RPMI8226 (cell line): ENCODE results near the gene HDAC11.
"Not testable (repeated sequence)": the region's sequence is repeated elsewhere in the genome, so short reads cannot be mapped to it uniquely, and the experiment has no call there.

Experiments
- DNase-seq: peaks from one replicate; pipeline ENCODE4 v3.0.0-alpha.2; 2015

HDAC11 gene

DNA sequence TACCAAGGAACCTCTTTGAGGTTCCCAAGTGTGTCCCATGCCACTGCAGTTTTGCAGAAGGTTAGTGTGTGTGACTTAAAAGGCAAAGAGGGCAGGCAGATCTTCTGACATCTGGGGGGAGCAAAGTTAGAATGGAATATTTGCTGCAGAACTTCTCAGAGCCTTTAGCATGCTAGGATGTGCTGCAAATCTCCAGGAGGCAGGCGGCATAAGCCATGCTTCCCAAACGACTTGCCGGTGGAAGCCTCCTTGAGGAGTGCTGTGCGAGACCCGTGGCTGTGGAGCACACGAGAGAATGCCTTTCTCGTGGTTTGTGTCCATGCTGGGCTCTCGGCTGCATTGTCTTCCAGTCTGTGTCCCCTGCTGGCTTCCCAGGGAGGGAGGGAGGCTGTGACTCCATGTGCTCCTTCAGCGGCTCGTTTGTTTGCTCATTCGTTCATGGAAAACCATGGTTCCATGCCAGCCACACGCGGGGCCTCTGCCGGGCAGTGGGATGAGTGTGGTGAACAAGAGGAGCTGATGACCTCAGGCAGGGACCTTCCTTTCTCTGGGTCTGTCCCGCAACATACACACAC is 13.8 kb downstream of the HDAC11 start:
- DNase-seq = no peak

DNA sequence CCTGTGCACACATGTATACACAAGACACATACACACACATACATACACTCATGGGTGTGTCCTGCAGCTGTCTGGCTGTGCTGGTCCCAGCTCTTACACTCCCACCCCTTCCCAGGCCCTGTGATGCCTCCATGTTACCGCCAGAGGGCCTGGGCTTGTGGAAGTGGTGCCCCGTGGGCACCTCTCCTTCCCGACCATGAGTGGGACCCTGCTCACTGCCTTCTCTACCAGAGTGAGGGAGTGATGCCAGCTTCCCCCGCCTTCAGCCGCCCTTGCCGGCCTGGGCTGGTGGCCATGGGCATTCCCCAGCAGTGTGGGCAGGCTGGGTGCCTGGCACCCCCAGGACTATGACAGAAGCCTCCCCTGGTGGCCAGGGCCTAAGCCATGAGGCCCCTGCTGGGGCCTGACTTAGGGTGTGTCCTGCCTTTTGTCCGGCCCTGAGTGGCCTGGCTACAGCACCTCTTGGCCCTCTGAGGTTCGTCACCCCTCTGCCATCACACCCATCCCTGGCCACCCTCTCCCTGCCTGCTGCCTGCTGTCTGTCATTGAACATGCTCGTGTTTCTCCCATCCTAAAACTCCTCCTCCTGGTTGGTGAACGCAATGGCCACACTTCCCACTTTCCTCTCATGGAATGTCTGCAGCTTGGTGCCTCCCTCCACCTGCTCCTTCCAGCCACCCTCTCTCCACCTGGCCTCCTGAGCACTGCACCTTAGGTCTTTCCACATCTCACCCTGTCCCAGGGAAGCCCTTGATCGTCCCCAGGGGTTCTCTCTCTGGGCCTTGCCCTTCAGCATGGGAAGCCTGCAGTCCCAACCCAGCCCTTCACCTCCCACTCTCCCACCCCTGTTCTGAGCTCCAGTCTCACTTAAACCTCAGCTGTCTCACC is 14.6 kb downstream of the HDAC11 start:
- DNase-seq = peak; percentile 61

DNA sequence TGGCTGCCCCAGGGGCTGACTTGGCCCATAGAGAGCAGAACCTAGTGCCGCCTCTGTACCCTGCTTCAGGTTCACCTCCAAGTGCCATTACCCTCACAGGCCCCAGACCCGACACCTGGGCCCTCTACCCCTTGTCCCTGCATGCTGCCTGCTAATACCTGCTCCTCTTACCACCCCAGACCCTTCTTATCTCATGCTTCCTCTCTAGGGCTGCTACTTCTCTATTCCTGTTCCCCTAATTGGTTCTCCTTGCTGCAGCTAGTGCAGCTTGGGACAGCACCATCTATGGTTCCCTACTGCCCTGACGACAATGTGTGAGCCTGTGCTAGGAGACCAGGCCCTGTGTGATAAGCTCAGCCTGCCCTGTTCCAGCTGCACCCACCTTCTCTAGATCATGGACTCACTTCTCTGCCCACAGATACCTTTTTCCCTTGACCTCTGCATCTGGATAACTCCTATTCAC is 15.3 kb downstream of the HDAC11 start:
- DNase-seq = no peak

DNA sequence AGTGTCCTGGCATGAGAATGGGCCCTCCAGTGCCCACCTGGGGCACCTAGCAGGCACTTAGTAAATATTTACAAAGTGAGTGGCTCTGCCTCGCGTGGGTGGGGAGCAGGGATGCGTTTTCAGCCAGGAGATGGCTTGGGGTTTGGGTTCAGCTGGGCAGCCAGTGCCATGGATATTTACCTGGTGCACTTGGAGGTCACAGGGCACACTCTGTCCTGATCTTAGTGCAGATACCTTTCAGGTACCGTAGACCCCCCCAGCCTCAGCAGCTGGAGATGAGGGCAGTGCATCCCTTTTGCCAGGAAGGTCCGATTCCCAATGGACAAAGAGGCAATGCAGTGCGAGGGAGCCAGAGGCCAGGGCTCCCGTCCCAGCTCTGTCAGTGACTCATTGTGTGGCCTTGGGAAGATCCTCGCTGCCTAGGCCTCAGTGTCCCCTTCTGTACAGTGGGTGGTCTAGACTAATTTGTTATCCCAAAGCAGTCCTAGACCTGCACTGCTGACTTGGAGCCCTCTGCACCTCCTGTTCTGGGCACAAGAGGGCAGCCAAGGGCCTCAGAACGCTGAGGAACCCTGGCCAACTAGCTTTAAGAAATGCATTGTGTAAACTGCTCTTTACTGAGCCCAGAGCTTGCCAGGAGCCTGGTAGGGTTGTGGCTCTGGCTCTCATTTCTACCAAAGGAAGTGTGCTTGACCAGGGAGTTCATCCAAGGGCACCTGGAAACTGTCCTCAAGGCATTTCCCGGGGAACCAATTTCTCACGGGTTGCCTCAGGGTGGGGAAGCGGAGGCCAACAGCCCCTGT is 16.0 kb downstream of the HDAC11 start:
- peak; percentile 81 for DNase-seq

DNA sequence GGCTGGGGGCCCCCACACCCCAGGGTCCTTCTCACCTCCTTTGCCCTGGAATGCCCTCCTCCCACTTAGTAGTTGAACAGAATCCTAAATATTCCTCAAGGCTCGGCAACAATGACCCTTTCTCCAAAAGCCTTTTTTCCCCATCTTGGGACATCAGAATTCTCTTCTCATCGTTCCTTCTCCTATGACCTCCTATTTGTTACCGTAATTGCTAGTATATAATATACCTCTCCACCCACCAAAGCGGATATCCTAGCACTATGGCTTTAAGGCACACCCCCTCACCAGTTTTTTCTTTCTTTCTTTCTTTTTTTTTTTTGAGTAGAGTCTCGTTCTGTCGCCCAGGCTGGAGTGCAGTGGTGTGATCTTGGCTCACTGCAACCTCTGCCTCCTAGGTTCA is 16.8 kb downstream of the HDAC11 start:
- no peak for DNase-seq

DNA sequence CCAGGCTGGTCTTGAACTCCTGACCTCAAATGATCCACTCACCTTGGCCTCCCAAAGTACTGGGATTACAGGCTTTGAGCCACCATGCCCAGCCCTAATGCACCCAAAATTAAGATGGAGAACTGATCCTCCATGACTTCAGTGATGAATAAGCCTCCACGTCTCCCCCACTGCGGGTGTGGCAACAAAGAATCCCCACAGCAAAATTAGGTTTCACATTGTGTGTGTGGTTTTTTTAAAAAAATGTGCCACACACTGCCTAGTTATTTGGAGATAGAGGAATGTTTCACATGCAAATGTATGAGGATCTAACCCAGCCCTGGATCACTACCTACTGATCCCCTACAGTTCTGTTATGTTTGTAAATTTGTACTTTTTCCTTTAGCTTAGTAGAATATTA is 17.3 kb downstream of the HDAC11 start:
- DNase-seq = peak; percentile 30

GRCh38 chr3:13498354-13499060 is 18.4 kb downstream of the HDAC11 start:
- DNase-seq = no peak

GRCh38 chr3:13499246-13499645 is 19.1 kb downstream of the HDAC11 start:
- not testable (repeated sequence) for DNase-seq

DNA sequence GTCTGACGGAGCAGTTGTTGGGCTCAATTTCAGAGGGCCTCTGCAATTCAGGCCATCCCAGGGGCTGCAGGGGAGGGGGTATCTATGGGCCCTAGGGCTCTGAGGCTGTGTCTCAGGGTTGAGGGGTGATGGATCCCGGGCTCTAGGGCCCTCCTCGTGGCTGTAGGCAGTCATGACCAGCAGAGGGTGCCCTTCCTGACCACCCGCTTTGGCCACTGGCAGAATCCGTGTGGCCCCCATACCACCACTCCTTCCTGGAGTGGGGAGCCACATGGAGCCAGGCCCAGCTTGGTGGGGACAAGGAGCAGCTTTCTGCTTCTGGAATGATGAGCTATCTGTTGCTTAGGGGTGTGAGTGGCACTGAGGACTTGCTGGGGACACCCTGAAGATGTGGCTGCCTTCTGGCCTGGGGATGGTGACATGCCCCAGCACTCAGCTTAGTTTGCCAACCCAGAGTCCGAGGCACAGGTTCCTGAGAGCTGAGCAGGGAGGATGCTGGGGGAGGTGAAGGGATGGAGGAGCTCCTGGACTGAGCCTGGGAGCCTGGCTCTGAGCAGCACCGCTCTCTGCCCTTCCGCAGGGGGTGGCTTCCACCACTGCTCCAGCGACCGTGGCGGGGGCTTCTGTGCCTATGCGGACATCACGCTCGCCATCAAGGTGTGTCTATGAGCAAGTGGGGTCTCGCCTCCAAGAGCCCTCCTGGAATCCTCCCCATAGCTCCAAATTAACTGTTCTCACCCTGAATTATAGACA is 20.2 kb downstream of the HDAC11 start:
- peak; percentile 39 for DNase-seq

GRCh38 chr3:13501056-13501455 is 20.9 kb downstream of the HDAC11 start:
- DNase-seq = no peak

DNA sequence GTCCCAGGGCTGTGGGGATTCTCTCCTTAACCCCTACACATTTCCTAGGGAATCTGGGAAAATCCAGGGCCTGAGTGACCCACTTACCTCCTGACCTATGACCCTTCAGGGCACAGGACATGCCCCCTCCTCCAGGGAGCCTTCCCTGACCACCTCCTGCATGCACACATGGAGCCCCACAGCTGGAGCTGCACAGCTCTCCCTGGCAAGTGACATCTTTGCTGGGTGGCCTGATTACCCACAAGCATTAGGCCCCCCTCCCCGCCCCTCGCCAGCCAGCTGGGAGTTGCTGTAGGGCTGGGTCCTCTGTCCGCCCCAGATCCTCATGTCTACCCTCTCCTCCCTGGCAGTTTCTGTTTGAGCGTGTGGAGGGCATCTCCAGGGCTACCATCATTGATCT is 21.4 kb downstream of the HDAC11 start:
- no peak for DNase-seq

DNA sequence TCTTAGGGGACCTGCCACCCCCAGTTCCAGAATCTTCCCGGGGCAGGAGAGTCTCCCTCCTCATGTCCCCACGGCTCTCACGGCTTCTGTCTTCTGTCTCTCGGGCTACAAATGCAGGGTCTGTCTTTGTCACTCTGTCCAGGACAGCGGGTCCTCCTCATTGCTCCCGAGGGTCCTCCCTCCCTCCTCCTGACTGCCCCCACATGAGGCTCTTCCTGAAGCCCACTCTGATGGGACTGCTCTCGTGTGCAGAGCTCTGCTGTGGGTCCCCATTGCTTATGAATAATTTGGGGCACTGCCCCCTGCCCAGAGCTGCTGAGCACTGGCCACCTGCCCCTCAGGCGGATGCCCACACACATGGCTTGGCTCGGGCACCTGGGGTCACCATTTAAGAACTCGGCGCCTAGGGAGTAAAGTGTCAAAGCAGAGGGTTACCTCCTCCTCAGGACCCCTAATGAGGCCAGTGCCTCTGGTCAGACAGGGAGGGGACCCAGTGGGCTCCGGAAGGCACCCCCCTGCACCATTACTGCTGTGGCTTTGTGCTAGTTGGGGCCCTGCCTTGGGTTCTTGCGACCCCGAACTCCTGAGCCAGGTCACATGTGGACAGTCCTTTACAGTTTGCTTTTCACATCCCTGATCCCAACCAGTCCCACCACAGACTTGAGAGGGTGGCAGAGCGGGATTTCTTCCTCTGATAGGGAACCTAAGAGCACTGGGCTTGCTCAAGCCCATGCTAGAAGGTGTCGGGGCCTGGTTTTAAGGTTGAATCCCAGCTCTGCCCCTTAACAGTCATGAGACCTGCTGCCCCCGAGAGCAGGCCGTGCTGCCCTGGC is 22.1 kb downstream of the HDAC11 start:
- no peak for DNase-seq

DNA sequence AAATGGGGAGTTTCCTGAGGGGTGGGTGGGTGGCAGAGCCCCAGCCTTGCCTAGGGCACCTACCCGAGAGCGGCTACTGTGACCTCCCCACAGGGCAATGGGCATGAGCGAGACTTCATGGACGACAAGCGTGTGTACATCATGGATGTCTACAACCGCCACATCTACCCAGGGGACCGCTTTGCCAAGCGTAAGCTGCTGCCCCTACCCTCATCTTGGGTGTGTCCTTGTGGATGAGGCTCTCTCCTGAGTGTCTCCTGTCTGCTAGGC is 22.6 kb downstream of the HDAC11 start:
- DNase-seq = no peak

DNA sequence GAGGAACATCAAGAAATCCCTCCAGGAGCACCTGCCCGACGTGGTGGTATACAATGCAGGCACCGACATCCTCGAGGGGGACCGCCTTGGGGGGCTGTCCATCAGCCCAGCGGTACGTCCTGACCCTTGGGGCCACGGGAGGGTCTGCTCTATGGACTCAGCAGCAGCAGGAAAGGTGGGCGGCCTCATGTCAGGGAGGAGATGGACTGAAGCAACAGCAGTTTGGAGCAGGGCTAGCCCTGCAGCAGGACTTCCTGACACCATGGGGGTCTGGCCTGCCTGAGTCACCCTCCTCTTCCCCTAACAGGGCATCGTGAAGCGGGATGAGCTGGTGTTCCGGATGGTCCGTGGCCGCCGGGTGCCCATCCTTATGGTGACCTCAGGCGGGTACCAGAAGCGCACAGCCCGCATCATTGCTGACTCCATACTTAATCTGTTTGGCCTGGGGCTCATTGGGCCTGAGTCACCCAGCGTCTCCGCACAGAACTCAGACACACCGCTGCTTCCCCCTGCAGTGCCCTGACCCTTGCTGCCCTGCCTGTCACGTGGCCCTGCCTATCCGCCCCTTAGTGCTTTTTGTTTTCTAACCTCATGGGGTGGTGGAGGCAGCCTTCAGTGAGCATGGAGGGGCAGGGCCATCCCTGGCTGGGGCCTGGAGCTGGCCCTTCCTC is 24.2 kb downstream of the HDAC11 start:
- DNase-seq = no peak

DNA sequence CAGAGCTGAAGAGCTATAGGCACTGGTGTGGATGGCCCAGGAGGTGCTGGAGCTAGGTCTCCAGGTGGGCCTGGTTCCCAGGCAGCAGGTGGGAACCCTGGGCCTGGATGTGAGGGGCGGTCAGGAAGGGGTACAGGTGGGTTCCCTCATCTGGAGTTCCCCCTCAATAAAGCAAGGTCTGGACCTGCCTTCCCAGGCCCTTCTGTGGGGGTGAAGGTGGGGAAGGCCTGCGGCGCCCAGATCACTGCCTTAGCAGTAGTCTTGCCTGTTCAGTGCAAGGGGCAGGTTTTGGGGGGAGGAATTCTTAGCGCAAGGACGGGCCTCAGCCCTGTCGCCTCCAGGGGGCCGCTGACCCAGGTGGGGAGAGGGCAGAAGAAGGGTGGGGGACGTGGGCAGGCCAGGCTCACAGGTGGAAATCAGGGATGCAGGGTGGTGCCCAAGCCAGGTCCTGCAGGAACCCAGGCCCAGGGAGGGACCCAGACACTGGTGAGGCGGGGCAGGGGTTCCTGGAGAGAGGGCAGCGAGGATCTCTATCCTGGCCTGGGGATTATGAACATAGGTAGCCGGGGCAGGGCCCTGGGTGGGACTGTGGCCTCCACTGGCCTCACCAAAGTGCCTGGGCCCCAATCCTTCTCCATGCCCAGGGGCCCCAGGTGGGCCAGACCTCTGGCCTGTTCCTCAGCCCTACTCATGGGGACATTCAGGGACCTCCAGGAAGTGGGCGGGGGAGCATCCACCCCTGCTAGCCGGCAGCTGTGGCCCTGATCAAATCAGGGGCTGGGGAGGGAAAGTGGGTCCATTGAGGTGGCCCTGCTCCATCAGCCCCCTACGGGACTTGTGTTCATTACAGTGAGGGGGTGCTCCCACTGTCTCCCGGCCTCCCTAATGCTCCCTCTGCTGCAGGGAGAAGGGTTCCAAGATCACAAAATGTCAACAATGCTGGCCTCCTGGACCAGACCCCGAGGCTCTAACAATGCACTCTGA is 25.3 kb downstream of the HDAC11 start:
- no peak for DNase-seq

DNA sequence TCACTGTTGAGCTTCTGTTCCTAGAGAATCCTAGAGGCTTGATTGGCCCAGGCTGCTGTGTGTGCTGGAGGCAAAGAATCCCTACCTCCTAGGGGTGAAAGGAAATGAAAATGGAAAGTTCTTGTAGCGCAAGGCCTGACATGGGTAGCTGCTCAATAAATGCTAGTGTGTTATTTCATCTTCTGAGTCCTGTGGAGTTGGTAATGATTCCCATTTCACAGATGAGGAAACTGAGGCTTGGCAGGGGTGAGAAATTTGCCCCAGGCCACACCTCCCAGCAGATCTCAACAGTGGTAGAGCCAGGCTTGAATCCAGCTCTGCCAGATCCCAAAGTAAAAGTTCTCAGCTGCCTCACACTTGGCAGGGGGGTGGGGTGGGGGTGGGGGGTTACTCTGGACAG is 26.1 kb downstream of the HDAC11 start:
- no peak for DNase-seq

DNA sequence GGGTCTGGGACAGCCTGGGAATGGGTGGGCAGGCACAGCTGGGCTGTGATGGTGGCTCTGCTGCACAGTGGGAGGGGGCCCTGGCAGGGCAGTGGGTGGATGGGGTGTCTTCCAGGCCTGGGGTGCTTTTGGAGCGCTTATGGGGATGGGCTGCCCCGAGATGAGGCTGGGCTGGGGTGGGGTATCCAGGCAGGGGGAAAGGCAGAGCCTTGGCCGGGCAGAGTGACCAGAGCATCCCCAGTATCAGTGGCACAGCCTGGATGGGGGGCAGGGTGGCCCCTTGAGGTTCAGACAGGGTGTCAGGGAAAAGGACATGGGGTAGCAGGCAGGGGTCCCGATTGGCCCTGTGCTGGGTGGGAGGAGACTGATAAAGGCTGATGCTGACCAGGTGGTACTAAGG is 26.6 kb downstream of the HDAC11 start:
- no peak for DNase-seq

DNA sequence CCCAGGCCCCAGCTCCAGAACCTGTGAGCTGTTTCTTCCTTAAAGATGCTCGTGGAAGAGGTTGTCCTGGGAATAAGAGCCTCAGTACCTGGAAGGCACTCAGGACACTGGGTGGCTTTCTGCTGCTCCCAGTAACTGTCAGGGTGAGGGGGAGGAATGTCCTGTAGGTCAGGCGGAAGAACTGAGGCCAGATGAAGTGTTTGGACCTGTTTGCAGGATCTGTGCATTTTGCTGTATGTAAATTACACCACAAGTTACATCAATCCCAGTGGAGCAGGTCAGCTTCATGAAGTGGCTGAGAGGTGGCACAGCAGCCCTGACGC is 27.1 kb downstream of the HDAC11 start:
- DNase-seq = no peak

DNA sequence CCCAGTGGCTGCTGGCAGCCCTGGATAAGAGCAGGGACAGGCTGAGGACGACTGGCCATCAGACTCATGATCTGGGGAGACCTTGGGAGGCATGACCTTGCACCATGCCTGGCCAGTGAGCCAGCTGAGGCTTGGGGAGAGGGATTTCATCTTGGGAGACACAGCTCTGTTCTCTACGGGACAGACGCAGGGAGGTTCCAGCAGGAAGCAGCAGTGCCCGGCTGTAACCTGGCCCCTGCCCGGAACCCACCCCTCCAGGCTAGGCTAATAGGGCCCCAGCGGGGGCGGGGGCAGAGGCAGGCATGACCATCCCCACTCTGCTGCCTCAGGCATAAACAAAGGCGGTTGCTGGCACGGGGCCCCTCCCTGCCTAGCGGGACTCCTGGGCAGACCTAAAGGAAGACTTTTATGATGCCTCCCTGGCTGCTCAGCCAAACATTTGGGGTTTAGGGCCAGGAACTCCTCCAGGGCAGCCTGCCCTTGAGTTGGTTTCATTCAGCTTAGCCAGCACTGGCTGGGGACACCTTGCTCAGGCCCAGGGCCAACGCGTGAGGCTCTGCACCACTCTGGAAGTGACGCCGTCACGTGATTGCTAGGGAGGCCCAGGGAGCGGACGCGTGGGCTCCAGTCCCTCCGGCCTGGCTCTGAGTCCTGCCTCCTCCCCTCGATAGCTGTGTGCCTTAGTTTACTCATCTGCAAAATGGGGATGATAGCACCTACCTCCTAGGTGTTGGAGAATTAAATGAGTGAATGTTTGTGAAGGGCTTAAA is 27.6 kb downstream of the HDAC11 start:
- peak; percentile 47 for DNase-seq
